PC-3 (cell line): ENCODE results near the gene ELANE. TPM values are rescaled to one million over a fixed set of nuclear protein-coding genes. Genes with fewer than 3 reads are reported as not detected.

Experiments used
- ATAC-seq: fragments of 200-7000 bp; cut with Tn5 transposase; 2 replicates; pipeline ENCODE4 v1.9.1; 2020; ENCODE audit warnings: mild to moderate bottlenecking, moderate library complexity
- BruUV-seq: library from RNA; stranded (reverse); fragments of 400-500 nt; replicated peaks from 2 replicates; lab custom pipeline; 2021; lab: Mats Ljungman, UMichigan
- CTCF ChIA-PET: fragments of 300-600 bp; sonication (Branson Sonifier 250); formaldehyde crosslinking; loops from one replicate; lab custom pipeline; 2022; ENCODE audit warnings: antibody characterized with exemption; lab: Charles Lee
- POLR2A ChIA-PET: fragments of 300-600 bp; sonication (Branson Sonifier 250); formaldehyde crosslinking; loops from one replicate; lab custom pipeline; 2022; ENCODE audit warnings: antibody characterized with exemption; ENCODE audit not compliant: unreplicated experiment; lab: Charles Lee
- DNase-seq: peaks from one replicate; pipeline ENCODE4 v3.0.0-alpha.2; 2015
- H2AFZ ChIP-seq: fragments of 300-600 bp; sonication (generic); 2 replicates; pipeline ENCODE4 v1.6.0; 2016; ENCODE audit warnings: antibody characterized with exemption, low read length
- H3F3A ChIP-seq: fragments of 300-600 bp; sonication (generic); one replicate; pipeline ENCODE4 v1.6.0; 2017; ENCODE audit warnings: antibody characterized with exemption, low read length, control low read depth, mild to moderate bottlenecking; ENCODE audit not compliant: unreplicated experiment
- H3K27ac ChIP-seq: fragments of 300-600 bp; sonication (generic); 2 replicates; pipeline ENCODE4 v1.5.1; 2016; ENCODE audit warnings: mild to moderate bottlenecking, low read length
- H3K27me3 ChIP-seq: fragments of 300-600 bp; sonication (generic); 2 replicates; pipeline ENCODE4 v1.6.1; 2016; ENCODE audit warnings: low read length, mixed read lengths
- H3K36me3 ChIP-seq: fragments of 300-600 bp; sonication (generic); 2 replicates; pipeline ENCODE4 v1.6.1; 2016; ENCODE audit warnings: low read depth, mixed run types, low read length, mixed read lengths
- H3K4me1 ChIP-seq: fragments of 300-600 bp; sonication (generic); 2 replicates; pipeline ENCODE4 v1.5.1; 2016; ENCODE audit warnings: low read length; ENCODE audit not compliant: insufficient read depth
- H3K4me2 ChIP-seq: fragments of 300-600 bp; sonication (generic); 2 replicates; pipeline ENCODE4 v1.6.0; 2016; ENCODE audit warnings: low read length
- H3K4me3 ChIP-seq: fragments of 300-600 bp; sonication (generic); 2 replicates; pipeline ENCODE4 v1.5.1; 2016; ENCODE audit warnings: mild to moderate bottlenecking, low read length, mixed read lengths
- H3K79me2 ChIP-seq: fragments of 300-600 bp; sonication (generic); 2 replicates; pipeline ENCODE4 v1.6.1; 2017; ENCODE audit warnings: low read length, mixed read lengths
- H3K9ac ChIP-seq: fragments of 300-600 bp; sonication (generic); 2 replicates; pipeline ENCODE4 v1.6.0; 2016; ENCODE audit warnings: mild to moderate bottlenecking, low read length
- H3K9me2 ChIP-seq: fragments of 300-600 bp; sonication (generic); replicated peaks from 2 replicates; pipeline ENCODE4 v1.6.1; 2016; ENCODE audit warnings: mixed run types, low read length, mixed read lengths
- H3K9me3 ChIP-seq: fragments of 300-600 bp; sonication (generic); 2 replicates; pipeline ENCODE4 v1.6.1; 2016; ENCODE audit warnings: low read length, mixed read lengths
- H4K20me1 ChIP-seq: fragments of 300-600 bp; sonication (generic); 2 replicates; pipeline ENCODE4 v1.6.1; 2016; ENCODE audit warnings: low read length, mixed read lengths
- EZH2 ChIP-seq: fragments of 300-600 bp; sonication (generic); IDR thresholded peaks from one replicate; pipeline ENCODE4 v1.6.1; 2017; ENCODE audit warnings: antibody characterized with exemption, mild to moderate bottlenecking, low read length; ENCODE audit not compliant: unreplicated experiment
- EZH2phosphoT487 ChIP-seq: fragments of 300-600 bp; sonication (generic); IDR thresholded peaks from 2 replicates; pipeline ENCODE4 v1.6.1; 2018; ENCODE audit warnings: mild to moderate bottlenecking, antibody characterized with exemption, low read length, borderline replicate concordance
- intact Hi-C: fragments of 100-400 bp; cut with micrococcal nuclease; formaldehyde crosslinking; loops from 2 replicates; pipeline ENCODE4 v1.9.0; 2023
- total RNA-seq: library from RNA; depleted of rRNA; stranded (reverse); fragments of >200 nt; gene quantifications from 2 replicates; pipeline ENCODE4 v1.2.3, GENCODE V29; 2014
- TF ChIP-seq, protein P1 (sequence below): fragments of 300-600 bp; sonication (generic); conservative IDR thresholded peaks from 2 replicates; pipeline ENCODE4 v1.5.1; 2017; ENCODE audit warnings: antibody characterized with exemption, low read depth, mild to moderate bottlenecking, low read length

ELANE gene
- total RNA-seq, 1 experiment from 2014 or later: not detected

DNA sequence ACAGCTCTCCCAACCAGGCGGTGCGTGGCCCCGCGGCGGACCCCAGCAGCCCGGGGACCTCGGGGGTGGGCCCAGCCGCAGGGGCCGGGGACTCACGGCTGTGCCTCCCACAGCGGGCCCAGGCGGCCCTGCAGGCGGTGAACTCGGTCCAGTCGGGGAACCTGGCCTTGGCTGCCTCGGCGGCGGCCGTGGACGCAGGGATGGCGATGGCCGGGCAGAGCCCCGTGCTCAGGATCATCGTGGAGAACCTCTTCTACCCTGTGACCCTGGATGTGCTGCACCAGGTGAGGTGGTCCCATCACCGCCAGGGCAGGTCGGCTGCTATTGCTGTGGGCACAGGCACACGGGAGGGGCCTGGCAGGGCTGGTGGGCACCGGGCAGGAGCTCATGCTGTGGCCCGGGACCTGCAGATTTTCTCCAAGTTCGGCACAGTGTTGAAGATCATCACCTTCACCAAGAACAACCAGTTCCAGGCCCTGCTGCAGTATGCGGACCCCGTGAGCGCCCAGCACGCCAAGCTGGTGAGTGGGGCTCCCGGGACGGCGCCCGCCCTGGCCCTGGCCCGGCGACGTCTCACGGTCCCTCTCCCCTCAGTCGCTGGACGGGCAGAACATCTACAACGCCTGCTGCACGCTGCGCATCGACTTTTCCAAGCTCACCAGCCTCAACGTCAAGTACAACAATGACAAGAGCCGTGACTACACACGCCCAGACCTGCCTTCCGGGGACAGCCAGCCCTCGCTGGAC is 47.5 kb upstream of the ELANE start:
- intact Hi-C loops: no loop called here
- no peak overlapping the region for H3K4me3 ChIP-seq
- ATAC-seq: no peak
- no peak overlapping the region for H3K4me2 ChIP-seq
- H3K79me2 ChIP-seq: peaks cover 85% of the 10 kb centered on the region
- H4K20me1 ChIP-seq: peaks cover 81% of the 10 kb centered on the region
- TF ChIP-seq EZH2 (no peak), EZH2phosphoT487 (no peak)
- TF ChIP-seq, protein P1, sequence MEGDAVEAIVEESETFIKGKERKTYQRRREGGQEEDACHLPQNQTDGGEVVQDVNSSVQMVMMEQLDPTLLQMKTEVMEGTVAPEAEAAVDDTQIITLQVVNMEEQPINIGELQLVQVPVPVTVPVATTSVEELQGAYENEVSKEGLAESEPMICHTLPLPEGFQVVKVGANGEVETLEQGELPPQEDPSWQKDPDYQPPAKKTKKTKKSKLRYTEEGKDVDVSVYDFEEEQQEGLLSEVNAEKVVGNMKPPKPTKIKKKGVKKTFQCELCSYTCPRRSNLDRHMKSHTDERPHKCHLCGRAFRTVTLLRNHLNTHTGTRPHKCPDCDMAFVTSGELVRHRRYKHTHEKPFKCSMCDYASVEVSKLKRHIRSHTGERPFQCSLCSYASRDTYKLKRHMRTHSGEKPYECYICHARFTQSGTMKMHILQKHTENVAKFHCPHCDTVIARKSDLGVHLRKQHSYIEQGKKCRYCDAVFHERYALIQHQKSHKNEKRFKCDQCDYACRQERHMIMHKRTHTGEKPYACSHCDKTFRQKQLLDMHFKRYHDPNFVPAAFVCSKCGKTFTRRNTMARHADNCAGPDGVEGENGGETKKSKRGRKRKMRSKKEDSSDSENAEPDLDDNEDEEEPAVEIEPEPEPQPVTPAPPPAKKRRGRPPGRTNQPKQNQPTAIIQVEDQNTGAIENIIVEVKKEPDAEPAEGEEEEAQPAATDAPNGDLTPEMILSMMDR: no peak
- DNase-seq: no peak
- H3K9me3 ChIP-seq: no peaks in the 10 kb centered on the region
- H3K27me3 ChIP-seq: no peaks in the 10 kb centered on the region
- H3F3A ChIP-seq: no peaks in the 10 kb centered on the region
- CTCF ChIA-PET: no interaction called here
- POLR2A ChIA-PET: no interaction called here
- no peak overlapping the region for H3K9ac ChIP-seq
- no peak overlapping the region for H2AFZ ChIP-seq
- no TSS peak for BruUV-seq
- H3K27ac ChIP-seq: no peak overlapping the region
- no peaks in the 10 kb centered on the region for H3K9me2 ChIP-seq
- H3K4me1 ChIP-seq: peaks cover 22% of the 10 kb centered on the region
- peaks cover 82% of the 10 kb centered on the region for H3K36me3 ChIP-seq

DNA sequence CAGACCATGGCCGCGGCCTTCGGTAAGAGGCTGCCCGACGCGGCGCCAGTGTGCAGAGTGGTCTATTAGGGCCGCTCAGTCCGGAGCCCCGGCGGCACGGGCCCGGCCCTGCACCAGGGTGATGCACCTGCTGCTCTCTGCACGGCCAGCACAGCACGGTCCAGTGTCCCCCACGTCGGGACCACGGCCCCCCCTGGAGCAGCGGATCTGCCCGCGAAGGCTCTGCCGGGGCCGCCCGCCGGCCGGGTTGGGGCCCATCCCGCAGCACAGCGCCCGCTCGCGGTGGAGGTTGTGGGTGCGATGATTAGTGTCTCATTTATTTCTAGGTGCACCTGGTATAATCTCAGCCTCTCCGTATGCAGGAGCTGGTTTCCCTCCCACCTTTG is 46.9 kb upstream of the ELANE start:
- Histone ChIP-seq H3K4me3 (no peak overlapping the region), H3K27me3 (no peaks in the 10 kb centered on the region), H3K9ac (no peak overlapping the region), H3K4me2 (no peak overlapping the region), H3K79me2 (peaks cover 79% of the 10 kb centered on the region), H3K36me3 (peaks cover 82% of the 10 kb centered on the region), H3K9me2 (no peaks in the 10 kb centered on the region), H3F3A (no peaks in the 10 kb centered on the region), H3K9me3 (no peaks in the 10 kb centered on the region), H3K4me1 (peaks cover 17% of the 10 kb centered on the region), H2AFZ (no peak overlapping the region), H4K20me1 (peaks cover 75% of the 10 kb centered on the region), H3K27ac (no peak overlapping the region)
- BruUV-seq: no TSS peak
- intact Hi-C loops: no loop called here
- CTCF ChIA-PET: no interaction called here
- ATAC-seq (no peak), DNase-seq (no peak)
- TF ChIP-seq, protein P1: no peak
- no peak for TF ChIP-seq EZH2phosphoT487
- TF ChIP-seq EZH2: no peak
- POLR2A ChIA-PET: no interaction called here
